ENCODE results near the gene IFNA1.
"Not testable (repeated sequence)": the region's sequence is repeated elsewhere in the genome, so short reads cannot be mapped to it uniquely, and the experiment has no call there.

The IFNA1 gene

DNA sequence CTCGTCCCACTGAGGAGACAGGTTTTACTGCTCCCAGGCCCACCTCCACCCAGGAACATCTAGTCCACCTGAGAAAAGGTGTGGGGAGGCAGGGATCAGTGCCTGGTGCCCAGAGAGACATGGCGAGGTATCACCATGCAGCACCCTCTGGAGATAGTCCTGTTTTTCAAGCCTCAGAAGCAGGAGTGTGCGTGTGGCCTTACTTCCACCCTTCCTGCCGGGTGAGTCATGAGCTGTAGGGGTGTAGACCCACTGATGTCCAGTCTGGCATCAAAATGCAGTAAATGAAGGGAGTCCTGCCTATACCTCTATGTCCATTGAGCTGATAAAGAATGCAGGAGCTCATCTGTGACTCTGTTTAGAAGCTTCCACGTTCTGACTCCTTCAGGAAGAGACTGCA, 9.1 kb downstream of the IFNA1 start:
- DNase-seq = not testable (repeated sequence)

DNA sequence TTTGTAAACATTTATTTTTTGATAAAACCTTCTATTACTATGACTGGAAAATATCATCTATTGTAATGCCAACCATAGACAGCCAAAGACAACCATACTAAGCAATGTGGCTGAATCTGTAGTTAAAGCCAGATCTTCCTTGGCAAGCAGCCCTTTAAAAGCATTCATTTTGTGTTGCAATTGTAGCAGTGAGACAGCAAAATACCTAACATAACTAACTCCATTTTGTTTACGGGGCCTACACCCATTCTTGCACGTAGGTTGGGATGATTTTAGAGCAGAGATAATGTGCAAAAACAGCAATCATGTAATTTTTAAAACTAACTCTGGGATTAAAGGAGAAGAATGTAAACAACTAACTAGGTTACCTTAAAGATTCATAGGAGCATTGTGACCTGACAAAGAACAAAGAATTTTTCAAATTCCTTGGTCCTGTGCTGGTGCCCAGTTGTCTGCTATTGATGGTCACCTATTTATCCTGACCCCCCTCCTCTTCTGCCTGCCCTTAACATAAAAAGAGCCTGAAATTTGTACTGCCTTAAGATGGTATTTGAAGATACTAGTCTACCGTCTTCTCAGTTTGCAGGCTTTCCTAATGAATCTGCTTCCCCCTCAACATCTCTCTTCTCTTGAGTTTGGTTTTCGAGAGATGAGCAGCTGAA, 10.6 kb downstream of the IFNA1 start:
- DNase-seq = no peak

DNA sequence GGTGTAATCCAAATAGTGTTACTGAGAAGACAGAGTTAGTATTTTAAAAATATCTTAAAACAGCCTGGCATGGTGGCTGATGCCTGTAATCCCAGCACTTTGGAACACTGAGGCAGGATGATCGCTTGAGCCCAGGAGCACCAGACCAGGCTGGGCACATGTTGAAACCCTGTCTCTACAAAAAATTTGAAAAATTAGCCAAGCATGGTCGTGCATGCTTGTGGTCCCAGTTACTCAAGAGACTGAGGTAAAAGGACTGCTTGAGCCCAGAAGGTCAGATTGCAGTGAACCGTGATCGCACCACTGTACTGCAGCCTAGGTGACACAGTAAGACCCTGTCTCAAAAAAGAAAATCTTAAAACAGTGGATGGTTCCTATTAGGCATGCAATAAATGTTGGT, 12.4 kb downstream of the IFNA1 start:
- DNase-seq = no peak

DNA sequence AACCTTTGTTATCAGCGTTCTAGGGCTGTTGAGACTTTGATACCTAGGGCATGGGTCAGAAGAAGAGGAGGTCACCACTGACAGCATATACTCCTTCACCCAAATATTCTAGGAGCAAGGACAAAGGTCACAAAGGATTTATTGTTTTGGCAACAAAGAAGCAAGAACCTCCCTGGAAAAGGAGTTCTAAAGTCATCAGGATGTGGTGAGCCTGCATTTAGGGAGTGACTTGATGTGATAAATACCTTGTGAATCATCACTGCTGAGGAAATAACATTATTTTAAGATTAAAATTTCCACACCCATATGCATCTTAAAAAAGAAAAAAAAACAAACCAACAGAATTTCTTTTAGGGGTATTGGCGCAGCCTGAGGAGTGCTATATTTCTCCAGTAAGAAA, 13.9 kb downstream of the IFNA1 start:
- no peak for DNase-seq

DNA sequence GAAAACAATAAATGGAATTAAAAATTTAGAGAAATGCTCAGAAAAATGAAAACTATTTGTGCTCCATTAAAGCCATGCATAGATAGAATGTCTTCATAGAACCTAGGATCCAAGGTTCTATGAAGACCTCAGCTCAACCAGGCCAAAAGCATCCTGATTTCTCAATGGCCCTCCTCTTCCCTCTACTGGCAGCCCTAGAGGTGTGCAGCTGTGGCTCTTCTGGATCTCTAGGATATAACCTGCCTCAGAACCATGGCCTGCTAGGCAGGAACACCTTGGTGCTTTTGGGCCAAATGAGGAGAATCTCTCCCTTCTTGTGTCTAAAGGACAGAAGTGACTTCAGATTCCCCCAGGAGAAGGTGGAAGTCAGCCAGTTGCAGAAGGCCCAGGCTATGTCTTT, 15.1 kb downstream of the IFNA1 start:
- peak; percentile 4 to 22 for DNase-seq

DNA sequence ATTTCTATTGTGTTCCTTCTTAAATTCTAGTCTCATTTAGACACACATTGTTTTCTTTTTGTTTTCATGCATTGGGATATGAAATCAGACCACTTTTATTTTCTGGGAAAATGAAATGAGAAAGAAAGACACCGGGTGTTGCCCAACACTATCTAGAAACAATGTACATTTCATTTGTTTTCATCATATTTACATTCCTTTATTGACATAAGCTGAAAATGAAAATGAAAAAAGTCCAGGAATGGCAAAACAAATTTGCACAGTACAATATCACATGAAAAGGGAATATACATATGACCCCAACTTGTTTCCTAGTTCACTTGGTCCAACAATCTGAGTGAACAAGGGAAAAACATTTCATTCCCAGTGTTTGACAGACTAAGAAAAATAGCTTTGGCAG, 21.1 kb downstream of the IFNA1 start:
- no peak for DNase-seq

DNA sequence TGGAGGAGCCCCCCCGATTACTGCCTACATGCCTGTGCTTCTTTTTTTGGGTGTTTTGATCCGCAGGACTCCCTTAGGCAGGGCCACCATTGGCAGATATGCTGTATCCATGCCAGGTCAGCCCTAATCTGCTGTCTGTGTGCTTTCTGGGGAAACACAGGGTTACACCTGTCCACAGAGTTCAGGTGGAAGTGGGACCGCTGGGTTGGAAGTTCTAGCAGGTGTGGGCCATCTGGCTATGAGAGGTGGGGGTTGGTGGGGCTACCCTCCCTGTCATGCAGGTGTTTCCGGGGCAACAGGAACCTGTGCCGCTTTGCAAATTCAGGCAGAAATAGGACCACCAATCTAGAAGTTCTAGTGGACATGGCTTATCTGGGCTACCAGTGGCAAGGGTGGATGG, 24.9 kb downstream of the IFNA1 start:
- DNase-seq = no peak

DNA sequence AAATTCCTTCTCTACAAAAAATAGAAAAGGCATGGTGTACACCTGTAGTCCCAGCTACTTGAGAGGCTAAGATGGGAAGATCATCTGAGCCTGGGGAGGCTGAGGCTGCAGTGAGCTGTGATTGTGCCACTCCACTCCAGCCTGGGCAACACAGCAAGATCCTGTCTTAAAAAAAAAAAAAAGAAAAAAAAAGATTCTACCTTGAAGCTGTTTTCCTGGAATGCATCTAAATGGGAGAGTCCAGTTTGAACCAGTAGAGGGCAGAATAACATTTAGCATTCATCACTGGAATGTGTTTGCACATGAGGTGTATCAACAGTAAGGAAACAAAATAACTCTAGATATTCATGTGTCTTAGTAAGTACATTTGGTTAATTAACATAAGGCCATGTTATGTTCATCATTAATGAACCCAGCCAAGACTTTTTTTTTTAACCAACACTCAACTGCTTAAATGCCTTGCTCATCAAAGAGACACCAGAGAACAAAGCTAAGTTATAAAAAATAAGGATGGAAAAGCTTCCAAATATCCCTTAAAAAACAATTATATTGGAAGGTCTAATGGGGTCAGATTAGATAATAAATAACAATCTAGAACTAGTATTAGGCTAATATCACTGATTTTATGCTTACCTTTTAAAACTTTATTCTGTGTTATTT, 25.8 kb downstream of the IFNA1 start:
- DNase-seq = peak; percentile 4 to 57

DNA sequence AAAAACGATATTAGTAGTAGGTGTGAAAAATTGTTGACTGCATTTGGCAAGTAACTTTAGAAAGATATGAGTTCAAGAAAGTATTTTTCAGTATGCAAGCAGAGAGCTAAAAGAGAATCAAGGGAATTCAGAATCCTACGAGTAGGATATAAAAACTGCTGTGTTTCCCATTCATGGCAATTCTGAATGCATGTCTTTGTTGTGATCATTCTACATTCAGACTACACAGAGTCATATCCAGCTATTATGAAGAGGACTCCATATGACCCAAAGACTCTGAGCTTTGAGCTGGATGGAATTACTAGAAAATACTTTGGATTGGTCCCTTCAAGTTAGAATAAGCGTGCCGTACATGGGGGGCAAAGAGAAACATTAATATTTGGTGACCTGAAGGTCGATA, 29.9 kb downstream of the IFNA1 start:
- DNase-seq = no peak

DNA sequence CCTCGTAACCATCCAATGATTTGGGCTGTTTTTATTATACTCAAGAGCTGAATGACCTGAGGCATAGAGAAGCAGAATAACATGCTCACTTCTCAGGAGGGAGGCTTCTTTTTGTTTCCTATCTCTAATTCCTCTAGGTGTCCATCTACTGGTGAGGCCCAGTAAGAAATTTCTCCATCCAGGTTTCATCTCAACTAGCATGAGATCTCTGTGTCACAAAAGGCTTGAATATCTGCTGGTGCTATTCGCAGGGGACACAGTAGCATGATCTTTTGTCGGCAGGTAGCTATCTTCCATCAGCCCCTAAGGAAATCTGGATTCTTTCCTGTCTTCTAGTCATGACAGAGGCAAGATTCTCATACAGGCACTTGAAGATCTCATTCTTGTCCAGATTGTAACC, 33.0 kb downstream of the IFNA1 start:
- DNase-seq = no peak

DNA sequence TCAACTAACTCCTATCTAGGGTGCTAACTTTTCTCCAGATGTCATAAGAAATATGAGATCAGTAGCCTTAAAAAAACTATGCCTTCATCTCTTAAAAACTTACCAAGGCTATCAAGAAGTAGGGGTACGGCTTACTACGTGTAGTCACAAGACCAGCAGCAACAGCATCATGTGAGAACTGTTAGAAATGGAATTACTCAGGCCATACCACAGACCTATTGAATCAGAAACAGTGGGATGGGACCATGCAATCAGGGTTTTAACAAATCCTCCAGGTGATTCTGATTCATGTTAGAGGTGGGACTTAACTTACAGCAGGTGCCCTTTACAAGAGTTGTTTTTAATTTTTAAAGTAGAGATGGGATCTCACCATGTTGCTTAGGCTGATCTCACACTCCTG, 37.2 kb downstream of the IFNA1 start:
- no peak for DNase-seq

DNA sequence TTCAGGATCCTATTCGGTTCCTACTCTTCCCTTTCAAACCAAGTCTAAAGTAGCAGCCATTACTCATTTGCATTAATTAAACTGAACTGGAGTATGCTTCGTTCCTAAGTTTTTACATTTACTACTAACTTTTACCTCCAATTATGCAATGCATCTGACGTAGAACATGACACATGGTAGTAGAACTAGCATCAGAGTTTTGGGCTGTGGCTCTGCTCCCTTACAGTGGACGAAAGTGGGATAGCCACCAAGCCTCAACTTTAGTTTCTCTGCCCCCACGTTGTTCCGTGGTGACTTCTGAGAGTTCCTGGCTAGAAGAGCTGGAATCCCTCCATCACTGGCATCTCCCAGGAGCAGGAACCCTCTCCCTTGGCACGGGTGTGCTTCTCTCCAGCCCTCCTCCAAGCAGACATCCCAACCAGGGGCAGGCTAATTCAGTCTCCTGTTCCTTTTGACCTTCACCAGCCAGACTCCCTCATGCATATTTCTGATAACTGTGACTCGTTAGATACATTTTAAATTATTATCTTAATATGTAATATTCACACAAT, 39.0 kb downstream of the IFNA1 start:
- no peak for DNase-seq

DNA sequence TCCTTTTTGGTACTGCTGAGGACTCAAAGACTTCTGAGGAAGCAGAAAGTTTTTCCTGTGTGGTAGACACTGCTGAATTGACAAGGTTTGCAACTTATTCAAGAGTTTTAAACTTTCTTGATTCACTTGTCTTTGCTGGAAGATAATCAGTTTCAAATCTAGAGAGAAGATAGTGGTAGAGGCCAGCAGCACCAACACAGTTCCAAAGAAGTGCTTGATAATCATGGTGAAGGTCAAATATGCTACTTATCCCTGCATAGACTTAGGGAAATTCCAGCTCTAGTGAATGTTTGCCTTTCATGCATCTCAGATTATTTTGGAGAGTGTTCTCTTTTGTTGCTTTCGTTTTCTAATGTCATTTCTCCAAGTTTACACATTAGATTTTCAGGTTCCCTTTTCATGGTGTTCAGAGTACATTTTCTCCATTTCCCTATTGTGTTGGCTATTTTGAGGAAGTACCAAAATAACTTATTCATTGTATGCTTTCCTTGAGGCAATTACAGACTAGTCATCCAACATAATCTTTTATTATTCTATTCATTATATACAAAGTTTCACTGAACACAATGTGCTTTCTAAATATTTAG, 41.3 kb downstream of the IFNA1 start:
- no peak for DNase-seq

DNA sequence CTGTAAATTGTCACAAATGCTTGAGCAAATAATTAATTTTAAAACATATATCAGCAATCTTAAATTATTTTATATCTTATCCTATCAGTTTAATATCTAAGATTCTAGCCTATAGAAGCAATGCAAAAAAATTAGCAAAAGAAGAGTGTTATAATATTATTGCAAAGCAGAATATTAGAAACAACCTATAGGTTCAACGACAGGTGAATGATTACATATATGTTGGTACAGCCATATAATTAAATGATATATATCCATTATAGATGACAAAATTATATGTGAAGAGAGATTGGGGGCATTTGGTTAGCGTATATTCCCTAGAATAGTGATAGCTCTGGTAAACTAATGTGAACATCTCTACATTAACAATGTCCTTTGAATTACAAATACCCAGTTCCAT, 42.0 kb downstream of the IFNA1 start, which contains the start of gene IFNE:
Gene IFNE (minus strand): TSS at position 101 of the 400 bp plus-strand sequence. CDS start 619 bp downstream, outside the sequence.
- no peak for DNase-seq

All from NCI-H2081 (cell line).